GM21528 (cell line): ENCODE measurements around the gene ALKBH6.
"Not testable (repeated sequence)": the region's sequence is repeated elsewhere in the genome, so short reads cannot be mapped to it uniquely, and the experiment has no call there.

Experiments
- ATAC-seq: cut with Tn5 transposase; IDR thresholded peaks from one replicate; pipeline ENCODE4 v1.9.1; 2021; ENCODE audit warnings: mild to moderate bottlenecking, moderate library complexity; ENCODE audit not compliant: unreplicated experiment, low FRiP score

ALKBH6 gene

GRCh38 chr19:36014012-36014924 is at the start of gene ALKBH6:
TSS of gene ALKBH6 (minus strand) at chr19:36014213. CDS start at chr19:36013397, 816 bp downstream.
- ATAC-seq: peak; percentile 91

GRCh38 chr19:36061367-36061766 is 47.4 kb upstream of the ALKBH6 start:
- ATAC-seq: no peak

- no peak for ATAC-seq
Observed at GRCh38 chr19:36060430-36060829, 46.4 kb upstream of the ALKBH6 start.

GRCh38 chr19:36059180-36059910 is 45.3 kb upstream of the ALKBH6 start:
- no peak for ATAC-seq

- no peak for ATAC-seq
Observed at GRCh38 chr19:36058481-36059179, 44.6 kb upstream of the ALKBH6 start.

- ATAC-seq: peak; percentile 73
Observed at GRCh38 chr19:36054733-36055686, 41.0 kb upstream of the ALKBH6 start, which contains the start of gene WDR62. TSS of gene WDR62 (plus strand) at chr19:36054897. CDS start at chr19:36054972, 75 bp downstream.

GRCh38 chr19:36054119-36054732 is 40.2 kb upstream of the ALKBH6 start, which contains the start of gene THAP8:
TSS of gene THAP8 (minus strand) at chr19:36054285. CDS start at chr19:36054217, 68 bp downstream.
- ATAC-seq: peak; percentile 79

- ATAC-seq: no peak
Observed at GRCh38 chr19:36051637-36052036, 37.6 kb upstream of the ALKBH6 start.

GRCh38 chr19:36051236-36051635 is 37.2 kb upstream of the ALKBH6 start:
- ATAC-seq: no peak

- no peak for ATAC-seq
Observed at GRCh38 chr19:36049080-36049698, 35.2 kb upstream of the ALKBH6 start.

- no peak for ATAC-seq
Observed at GRCh38 chr19:36047835-36048234, 33.8 kb upstream of the ALKBH6 start.

GRCh38 chr19:36046443-36047050 is 32.5 kb upstream of the ALKBH6 start:
- ATAC-seq: no peak

- ATAC-seq: no peak
Observed at GRCh38 chr19:36043952-36044351, 29.9 kb upstream of the ALKBH6 start.

- no peak for ATAC-seq
Observed at GRCh38 chr19:36041831-36042230, 27.8 kb upstream of the ALKBH6 start.

- not testable (repeated sequence) for ATAC-seq
Observed at GRCh38 chr19:36041092-36041491, 27.1 kb upstream of the ALKBH6 start.

- ATAC-seq: no peak
Observed at GRCh38 chr19:36040495-36040894, 26.5 kb upstream of the ALKBH6 start.

GRCh38 chr19:36032251-36033104 is 18.5 kb upstream of the ALKBH6 start, which contains the start of gene CLIP3:
TSS of gene CLIP3 (minus strand) at chr19:36032873. CDS start at chr19:36032357, 516 bp downstream.
- ATAC-seq: no peak
